ENCODE measurements around the gene ABO.

DNA sequence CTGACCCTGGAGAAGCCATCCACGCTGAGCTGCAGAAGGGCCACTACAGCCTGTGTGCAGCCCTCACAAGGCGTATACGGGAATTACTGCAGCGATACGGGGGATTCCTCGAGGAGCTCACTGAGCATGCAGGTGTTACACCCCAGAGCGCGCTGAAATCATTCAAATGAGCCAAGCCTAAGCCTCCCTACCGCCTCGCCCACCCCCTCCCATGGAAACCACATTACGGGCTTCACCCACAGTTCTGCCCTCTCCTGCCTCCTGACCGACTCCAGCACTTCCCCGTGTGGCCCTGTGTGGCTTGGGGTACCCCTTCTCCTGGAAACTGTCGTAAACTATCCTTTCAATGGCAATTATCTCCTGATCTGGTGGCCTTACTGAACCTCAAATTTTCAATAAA lies 47.7 kb upstream of the ABO start:
- TF ChIP-seq CTCF (IDR thresholded peaks at IDR 0.05) (no peak), POLR2A (IDR thresholded peaks at IDR 0.05) (no peak)
